Kidney tubule cell (primary cell): ENCODE results near the gene PEX10.

Experiments used
- DNase-seq: peaks from one replicate; pipeline ENCODE4 v3.0.0-alpha.2; 2018; ENCODE audit warnings: low spot score

PEX10 gene

GRCh38 chr1:2386636-2387611 is 25.4 kb downstream of the PEX10 start:
- no peak for DNase-seq

- no peak for DNase-seq
Observed at GRCh38 chr1:2385606-2386280, 26.6 kb downstream of the PEX10 start.

- no peak for DNase-seq
Observed at GRCh38 chr1:2384941-2385481, 27.4 kb downstream of the PEX10 start.

- DNase-seq: no peak
Observed at GRCh38 chr1:2384130-2384860, 28.1 kb downstream of the PEX10 start.

- no peak for DNase-seq
Observed at GRCh38 chr1:2383576-2383975, 28.8 kb downstream of the PEX10 start.

GRCh38 chr1:2382621-2383361 is 29.6 kb downstream of the PEX10 start:
- peak; percentile 51 for DNase-seq

GRCh38 chr1:2381741-2382620 is 30.4 kb downstream of the PEX10 start:
- DNase-seq: peak; percentile 74

- no peak for DNase-seq
Observed at GRCh38 chr1:2380816-2381591, 31.4 kb downstream of the PEX10 start.

GRCh38 chr1:2379733-2380404 is 32.5 kb downstream of the PEX10 start:
- DNase-seq: no peak

- no peak for DNase-seq
Observed at GRCh38 chr1:2378956-2379732, 33.2 kb downstream of the PEX10 start.

GRCh38 chr1:2378441-2378851 is 33.9 kb downstream of the PEX10 start:
- no peak for DNase-seq

GRCh38 chr1:2377751-2378440 is 34.5 kb downstream of the PEX10 start:
- no peak for DNase-seq

- no peak for DNase-seq
Observed at GRCh38 chr1:2376931-2377672, 35.3 kb downstream of the PEX10 start.

GRCh38 chr1:2376261-2376741 is 36.1 kb downstream of the PEX10 start:
- DNase-seq: no peak

GRCh38 chr1:2375923-2376260 is 36.5 kb downstream of the PEX10 start:
- no peak for DNase-seq

GRCh38 chr1:2375246-2375922 is 37.0 kb downstream of the PEX10 start:
- no peak for DNase-seq
